Memory B cell (primary cell): Measurements from ENCODE around the gene ACOXL.

Experiments used
- ATAC-seq: fragments of 150-1000 bp; cut with Tn5 transposase; 2 replicates; pipeline ENCODE4 v1.10.0; 2021; ENCODE audit warnings: low read depth, mild to moderate bottlenecking, moderate library complexity
- DNase-seq, 2 donors: peaks; one replicate each; pipeline ENCODE4 v3.0.0; 2022; ENCODE audit warnings: low spot score in 2 of 2
- H3K27ac Mint-ChIP-seq: one replicate; pipeline ENCODE4 v1.8.0; 2022; ENCODE audit warnings: mild to moderate bottlenecking, moderate library complexity, mixed read lengths
- H3K27me3 Mint-ChIP-seq: one replicate; pipeline ENCODE4 v1.8.0; 2022; ENCODE audit warnings: mixed read lengths
- H3K36me3 Mint-ChIP-seq: one replicate; pipeline ENCODE4 v1.8.0; 2022; ENCODE audit warnings: mild to moderate bottlenecking, mixed read lengths
- H3K4me1 Mint-ChIP-seq: one replicate; pipeline ENCODE4 v1.8.0; 2022; ENCODE audit warnings: mixed read lengths
- H3K4me3 Mint-ChIP-seq: one replicate; pipeline ENCODE4 v1.8.0; 2022; ENCODE audit warnings: mild to moderate bottlenecking, moderate library complexity, mixed read lengths
- H3K9me3 Mint-ChIP-seq: one replicate; pipeline ENCODE4 v1.8.0; 2022; ENCODE audit warnings: mixed read lengths

The ACOXL gene

DNA sequence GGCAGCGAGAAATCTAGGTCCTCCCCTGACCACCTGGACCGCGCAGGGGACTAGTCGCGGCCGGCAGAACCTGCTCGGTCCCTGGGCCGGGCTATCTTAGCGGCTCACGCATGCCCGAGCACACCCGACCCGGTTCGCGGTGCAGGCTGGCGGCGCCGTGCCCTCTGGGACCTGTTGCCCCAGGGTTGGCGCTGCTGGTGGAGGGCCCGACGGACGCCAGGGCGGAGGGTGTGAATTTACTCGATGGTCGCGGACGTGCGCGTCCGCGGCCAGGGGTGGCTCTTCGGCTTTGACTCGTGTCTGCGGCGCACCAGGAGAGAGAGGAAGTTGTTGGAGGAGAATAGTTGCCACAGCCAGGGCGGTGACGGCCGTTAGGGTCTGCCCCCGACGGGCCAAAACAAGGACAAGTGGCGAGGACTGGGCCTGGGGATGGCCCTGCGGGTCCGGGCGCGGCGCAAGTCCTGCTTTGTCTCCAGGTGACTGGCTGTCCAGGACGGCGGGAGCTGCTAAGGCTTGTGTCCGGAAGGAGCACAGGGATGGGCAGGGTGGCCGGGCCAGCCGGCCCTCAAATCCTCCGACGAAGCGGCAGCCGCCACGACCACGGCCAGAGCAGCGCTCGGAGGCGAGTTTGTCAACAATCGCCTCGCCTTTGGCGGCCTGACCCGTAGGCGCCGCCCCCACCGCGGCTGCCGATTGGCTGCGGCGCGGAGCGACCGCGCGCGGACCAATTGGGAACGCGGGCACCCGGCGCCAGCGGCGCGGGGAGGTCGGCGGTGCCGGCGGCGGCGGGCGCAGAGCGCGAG is 389.7 kb downstream of the ACOXL start:
- peak; percentile 53 for ATAC-seq
- peaks cover 3% of the 10 kb centered on the region for H3K36me3 Mint-ChIP-seq
- H3K4me1 Mint-ChIP-seq = peaks cover 20% of the 10 kb centered on the region
- no peaks in the 10 kb centered on the region for H3K9me3 Mint-ChIP-seq
- DNase-seq = peak; percentile 79 to 82
- peak overlapping the region; percentile 95 for H3K27ac Mint-ChIP-seq
- peak overlapping the region; percentile 93 for H3K4me3 Mint-ChIP-seq
- peaks cover 5% of the 10 kb centered on the region for H3K27me3 Mint-ChIP-seq

DNA sequence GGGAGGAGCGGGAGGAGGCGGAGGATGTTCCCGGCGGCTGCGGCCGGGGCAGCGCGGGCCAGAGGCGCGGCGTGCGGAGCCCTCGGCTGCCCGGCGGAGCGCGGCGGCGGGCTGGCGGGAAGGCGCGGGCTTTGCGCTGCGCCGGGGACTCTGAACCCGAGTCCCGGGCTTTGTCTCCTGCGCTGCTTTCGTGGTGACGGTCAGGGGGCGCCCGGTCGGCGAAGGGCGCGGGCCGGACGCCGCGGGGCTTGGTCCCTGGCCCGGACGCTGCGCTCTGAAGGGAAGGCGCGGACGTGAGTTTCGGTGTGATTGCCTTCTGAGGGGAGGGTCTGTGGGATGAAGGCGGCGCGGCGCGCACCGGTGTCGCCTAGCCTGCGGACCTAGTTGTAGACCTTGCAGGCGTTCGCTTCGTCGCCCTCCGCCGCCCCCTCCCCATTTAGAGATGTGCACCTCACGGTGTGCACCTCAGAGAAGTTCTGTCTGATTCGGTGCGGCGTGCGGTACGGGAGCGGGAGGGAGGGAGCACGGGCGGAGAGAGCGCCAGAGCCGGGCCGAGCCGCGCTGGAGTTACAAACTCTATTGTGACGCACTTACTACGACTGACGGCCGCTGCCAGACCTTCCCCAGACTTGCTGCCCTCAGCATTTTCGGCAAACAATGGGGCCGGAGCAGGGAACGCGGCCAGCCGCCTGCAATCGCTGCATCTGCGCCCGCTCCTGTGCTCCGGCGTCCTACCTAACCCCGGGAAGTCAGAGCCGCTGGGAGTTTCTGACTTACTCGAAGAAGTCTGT is 390.5 kb downstream of the ACOXL start:
- peaks cover 18% of the 10 kb centered on the region for H3K4me1 Mint-ChIP-seq
- ATAC-seq (no peak), DNase-seq (peak; percentile 18 to 50)
- H3K4me3 Mint-ChIP-seq = peak overlapping the region; percentile 93
- H3K36me3 Mint-ChIP-seq = peaks cover 3% of the 10 kb centered on the region
- H3K27ac Mint-ChIP-seq = peak overlapping the region; percentile 95
- peaks cover 4% of the 10 kb centered on the region for H3K27me3 Mint-ChIP-seq
- H3K9me3 Mint-ChIP-seq = no peaks in the 10 kb centered on the region

DNA sequence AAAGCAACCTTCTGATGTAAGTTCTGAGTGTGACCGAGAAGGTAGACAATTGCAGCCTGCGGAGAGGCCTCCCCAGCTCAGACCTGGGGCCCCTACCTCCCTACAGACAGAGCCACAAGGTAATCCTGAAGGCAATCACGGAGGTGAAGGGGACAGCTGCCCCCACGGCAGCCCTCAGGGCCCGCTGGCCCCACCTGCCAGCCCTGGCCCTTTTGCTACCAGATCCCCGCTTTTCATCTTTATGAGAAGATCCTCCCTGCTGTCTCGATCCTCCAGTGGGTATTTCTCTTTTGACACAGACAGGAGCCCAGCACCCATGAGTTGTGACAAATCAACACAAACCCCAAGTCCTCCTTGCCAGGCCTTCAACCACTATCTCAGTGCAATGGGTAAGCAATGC is 391.4 kb downstream of the ACOXL start:
- DNase-seq (no peak), ATAC-seq (no peak)
- H3K27me3 Mint-ChIP-seq = peaks cover 3% of the 10 kb centered on the region
- H3K4me3 Mint-ChIP-seq = peak overlapping the region; percentile 64
- H3K9me3 Mint-ChIP-seq = no peaks in the 10 kb centered on the region
- peaks cover 9% of the 10 kb centered on the region for H3K36me3 Mint-ChIP-seq
- H3K27ac Mint-ChIP-seq = peak overlapping the region; percentile 38
- H3K4me1 Mint-ChIP-seq = peaks cover 13% of the 10 kb centered on the region

DNA sequence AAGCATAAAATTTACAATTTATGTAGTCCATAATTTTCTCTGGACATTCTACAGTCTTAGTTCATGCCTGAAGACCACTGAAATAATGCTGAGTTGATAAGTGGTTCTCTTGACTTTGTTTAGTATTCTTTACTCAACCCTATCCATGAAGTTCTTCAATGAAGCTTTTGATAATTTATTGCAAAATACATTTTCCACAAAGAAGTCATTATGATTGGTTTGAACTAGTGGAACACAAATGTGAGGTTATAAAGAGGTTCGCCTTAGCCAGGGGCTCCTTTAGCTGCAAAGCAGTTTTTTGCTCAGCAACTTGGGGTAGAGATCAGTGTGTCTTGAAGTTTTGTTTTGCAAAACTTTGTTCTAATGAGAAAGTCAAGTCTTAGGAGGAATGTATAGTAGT is 394.2 kb downstream of the ACOXL start:
- DNase-seq = no peak
- no peak overlapping the region for H3K4me3 Mint-ChIP-seq
- H3K4me1 Mint-ChIP-seq = peaks cover 18% of the 10 kb centered on the region
- peaks cover 24% of the 10 kb centered on the region for H3K36me3 Mint-ChIP-seq
- no peaks in the 10 kb centered on the region for H3K9me3 Mint-ChIP-seq
- no peak for ATAC-seq
- no peak overlapping the region for H3K27ac Mint-ChIP-seq
- H3K27me3 Mint-ChIP-seq = no peaks in the 10 kb centered on the region

DNA sequence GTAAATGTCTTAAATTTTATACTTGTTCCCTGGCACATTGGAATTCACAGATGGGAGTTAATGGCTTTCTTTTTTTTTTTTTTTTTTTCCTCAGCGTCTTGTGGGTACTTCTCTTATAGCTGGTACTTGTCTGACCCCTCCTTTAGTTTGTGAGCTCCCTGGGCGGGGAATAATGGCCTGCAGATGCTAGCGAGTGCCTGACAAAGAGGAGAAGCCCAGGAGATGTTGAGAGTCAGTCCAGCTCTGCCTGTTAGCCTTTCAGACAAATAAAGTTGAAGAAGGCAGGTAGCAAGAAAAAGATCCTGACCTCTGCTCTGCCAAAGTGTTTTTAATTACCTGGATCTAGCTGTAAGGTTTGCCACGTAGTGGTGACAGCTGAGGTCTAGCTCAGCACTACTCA is 395.0 kb downstream of the ACOXL start:
- no peaks in the 10 kb centered on the region for H3K9me3 Mint-ChIP-seq
- H3K27ac Mint-ChIP-seq = no peak overlapping the region
- peaks cover 22% of the 10 kb centered on the region for H3K4me1 Mint-ChIP-seq
- ATAC-seq (no peak), DNase-seq (no peak)
- no peaks in the 10 kb centered on the region for H3K27me3 Mint-ChIP-seq
- H3K36me3 Mint-ChIP-seq = peaks cover 26% of the 10 kb centered on the region
- H3K4me3 Mint-ChIP-seq = no peak overlapping the region

DNA sequence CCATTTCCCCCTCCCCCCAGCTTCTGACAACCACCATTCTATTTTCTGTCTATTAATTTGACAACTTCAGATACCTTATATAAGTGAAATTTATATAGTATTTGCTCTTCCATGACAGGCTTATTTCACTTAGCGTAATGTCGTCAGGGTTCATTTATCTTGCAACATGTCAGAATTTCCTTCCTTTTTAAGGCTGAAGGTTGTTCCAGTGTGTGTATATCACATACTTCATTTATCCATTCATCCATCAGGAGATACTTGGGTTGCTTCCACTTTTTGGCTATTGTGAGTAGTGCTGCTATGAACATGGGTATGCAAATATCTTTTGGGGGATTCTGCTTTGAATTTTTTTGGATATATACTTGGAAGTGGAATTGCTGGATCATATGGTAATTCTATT is 395.7 kb downstream of the ACOXL start:
- Mint-ChIP-seq H3K27ac (no peak overlapping the region), H3K36me3 (peaks cover 26% of the 10 kb centered on the region), H3K4me3 (no peak overlapping the region), H3K4me1 (peaks cover 22% of the 10 kb centered on the region), H3K27me3 (no peaks in the 10 kb centered on the region), H3K9me3 (no peaks in the 10 kb centered on the region)
- ATAC-seq (no peak), DNase-seq (no peak)

DNA sequence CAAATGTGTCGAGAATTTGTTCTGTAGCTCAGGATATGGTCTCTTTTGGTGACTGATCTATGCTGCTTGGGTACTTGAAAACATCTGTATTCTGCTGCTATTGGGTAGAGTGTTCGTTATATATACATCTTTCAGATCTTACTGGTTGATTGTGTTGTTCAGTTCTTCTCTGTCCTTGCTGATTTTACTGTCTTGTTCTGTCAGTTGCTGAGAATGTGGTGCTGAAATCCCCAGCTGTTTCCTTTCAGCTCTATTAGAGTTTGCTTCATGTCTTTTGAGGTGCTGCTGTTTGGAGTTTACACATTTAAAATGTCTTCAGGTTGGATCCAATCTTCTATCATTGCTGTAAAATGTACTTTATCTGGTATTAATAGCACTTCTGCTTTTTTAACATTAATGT is 401.2 kb downstream of the ACOXL start:
- no peak overlapping the region for H3K4me3 Mint-ChIP-seq
- no peaks in the 10 kb centered on the region for H3K27me3 Mint-ChIP-seq
- H3K9me3 Mint-ChIP-seq = no peaks in the 10 kb centered on the region
- H3K27ac Mint-ChIP-seq = no peak overlapping the region
- peaks cover 37% of the 10 kb centered on the region for H3K36me3 Mint-ChIP-seq
- peaks cover 36% of the 10 kb centered on the region for H3K4me1 Mint-ChIP-seq
- no peak for DNase-seq
- ATAC-seq = no peak

DNA sequence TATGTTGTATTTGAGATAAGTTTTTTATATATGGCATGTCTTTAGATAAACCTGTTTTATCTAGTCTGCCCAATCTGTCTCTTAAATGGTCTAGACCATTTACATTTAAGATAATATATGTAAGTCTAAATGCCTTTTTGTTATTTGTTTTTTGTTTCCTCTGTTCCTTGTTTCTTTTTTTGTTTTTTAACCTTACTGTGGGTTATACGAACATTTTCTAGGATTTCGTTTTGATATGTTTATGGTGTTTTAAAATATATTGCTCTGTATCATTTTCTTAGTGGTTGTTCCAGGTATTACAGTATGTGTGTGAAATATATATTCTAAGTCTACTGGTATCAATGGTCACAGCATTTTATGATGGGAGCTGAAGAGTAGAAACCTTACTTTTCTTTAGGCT is 401.7 kb downstream of the ACOXL start:
- peaks cover 33% of the 10 kb centered on the region for H3K36me3 Mint-ChIP-seq
- no peaks in the 10 kb centered on the region for H3K9me3 Mint-ChIP-seq
- no peak for DNase-seq
- H3K27me3 Mint-ChIP-seq = no peaks in the 10 kb centered on the region
- ATAC-seq = no peak
- peaks cover 33% of the 10 kb centered on the region for H3K4me1 Mint-ChIP-seq
- no peak overlapping the region for H3K27ac Mint-ChIP-seq
- no peak overlapping the region for H3K4me3 Mint-ChIP-seq

DNA sequence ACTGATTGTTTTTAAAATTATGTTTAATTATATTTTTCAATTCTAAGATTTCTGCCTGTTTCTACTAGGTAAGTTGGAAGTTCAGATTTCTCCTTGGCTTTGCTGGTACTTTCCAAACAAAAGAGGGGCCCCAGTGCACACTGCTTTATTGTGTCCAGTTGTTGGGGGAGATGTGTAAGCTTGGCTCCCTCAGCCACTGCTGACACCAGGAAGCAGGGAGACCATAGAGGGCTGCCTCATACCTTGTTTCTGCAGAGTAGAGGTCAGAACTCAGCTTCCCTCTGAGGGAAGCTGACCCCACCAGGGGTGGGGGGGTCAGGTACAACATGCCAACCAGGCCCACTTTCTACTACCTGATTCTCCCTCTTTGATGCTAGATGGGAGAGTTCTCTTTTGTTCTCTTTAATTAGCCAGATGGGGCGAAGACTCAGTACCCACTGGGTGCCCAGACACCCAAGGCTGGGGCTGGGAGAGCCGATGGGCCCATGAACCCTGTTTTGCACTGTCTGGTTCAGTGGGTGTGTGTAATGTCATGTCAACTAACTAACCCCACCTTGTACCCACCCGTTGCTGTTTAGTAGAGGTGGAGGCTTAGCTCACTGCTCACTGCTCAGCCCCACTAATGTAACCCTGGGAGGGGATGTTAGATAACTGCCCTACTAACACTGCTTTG is 403.0 kb downstream of the ACOXL start:
- H3K27ac Mint-ChIP-seq = no peak overlapping the region
- peaks cover 30% of the 10 kb centered on the region for H3K36me3 Mint-ChIP-seq
- peaks cover 28% of the 10 kb centered on the region for H3K4me1 Mint-ChIP-seq
- H3K27me3 Mint-ChIP-seq = no peaks in the 10 kb centered on the region
- H3K4me3 Mint-ChIP-seq = no peak overlapping the region
- H3K9me3 Mint-ChIP-seq = no peaks in the 10 kb centered on the region
- ATAC-seq = no peak
- DNase-seq = no peak

DNA sequence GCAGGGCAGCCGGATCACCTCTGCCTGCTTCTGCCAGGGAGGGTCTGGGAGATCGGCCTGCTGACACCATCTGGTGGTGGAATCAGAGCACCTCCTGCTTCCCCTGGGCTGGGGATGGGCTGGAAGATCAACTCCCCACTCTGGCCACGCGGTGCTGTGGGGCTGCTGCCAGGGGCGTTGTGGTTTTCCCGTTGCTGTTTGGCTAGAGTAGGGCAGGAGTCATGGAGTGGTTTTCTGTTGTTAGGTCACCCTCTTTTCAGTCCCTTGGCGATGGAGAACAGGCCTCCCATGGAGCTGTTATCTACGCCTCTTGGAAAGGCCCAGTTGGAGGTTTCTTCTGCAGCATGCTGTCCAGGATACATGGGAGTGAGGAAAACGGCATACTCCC is 403.5 kb downstream of the ACOXL start:
- ATAC-seq (no peak), DNase-seq (no peak)
- no peak overlapping the region for H3K4me3 Mint-ChIP-seq
- no peaks in the 10 kb centered on the region for H3K9me3 Mint-ChIP-seq
- H3K4me1 Mint-ChIP-seq = peaks cover 28% of the 10 kb centered on the region
- peaks cover 31% of the 10 kb centered on the region for H3K36me3 Mint-ChIP-seq
- H3K27ac Mint-ChIP-seq = no peak overlapping the region
- H3K27me3 Mint-ChIP-seq = no peaks in the 10 kb centered on the region

DNA sequence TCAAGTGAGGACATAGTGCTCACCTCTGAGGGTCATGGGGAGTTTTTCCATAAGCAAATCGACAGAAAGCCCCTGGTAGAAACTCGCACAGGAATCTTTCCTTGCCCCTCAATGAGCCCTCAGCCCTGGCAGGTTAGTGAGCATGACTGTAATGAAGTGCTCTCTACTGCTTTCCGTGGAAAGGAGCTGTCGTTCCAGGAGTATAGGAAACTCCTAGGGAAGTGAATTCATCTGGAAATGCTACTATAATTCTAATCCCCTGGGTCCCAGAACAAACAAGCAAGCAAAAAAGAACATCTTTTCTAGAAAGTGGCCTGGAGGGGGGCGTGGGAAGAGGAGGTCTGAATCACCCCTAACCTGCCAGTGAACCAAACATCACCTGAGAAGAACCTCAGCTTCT is 406.5 kb downstream of the ACOXL start:
- no peak for DNase-seq
- H3K4me3 Mint-ChIP-seq = no peak overlapping the region
- H3K4me1 Mint-ChIP-seq = peaks cover 17% of the 10 kb centered on the region
- no peaks in the 10 kb centered on the region for H3K9me3 Mint-ChIP-seq
- ATAC-seq = no peak
- H3K27ac Mint-ChIP-seq = no peak overlapping the region
- no peaks in the 10 kb centered on the region for H3K27me3 Mint-ChIP-seq
- peaks cover 28% of the 10 kb centered on the region for H3K36me3 Mint-ChIP-seq

DNA sequence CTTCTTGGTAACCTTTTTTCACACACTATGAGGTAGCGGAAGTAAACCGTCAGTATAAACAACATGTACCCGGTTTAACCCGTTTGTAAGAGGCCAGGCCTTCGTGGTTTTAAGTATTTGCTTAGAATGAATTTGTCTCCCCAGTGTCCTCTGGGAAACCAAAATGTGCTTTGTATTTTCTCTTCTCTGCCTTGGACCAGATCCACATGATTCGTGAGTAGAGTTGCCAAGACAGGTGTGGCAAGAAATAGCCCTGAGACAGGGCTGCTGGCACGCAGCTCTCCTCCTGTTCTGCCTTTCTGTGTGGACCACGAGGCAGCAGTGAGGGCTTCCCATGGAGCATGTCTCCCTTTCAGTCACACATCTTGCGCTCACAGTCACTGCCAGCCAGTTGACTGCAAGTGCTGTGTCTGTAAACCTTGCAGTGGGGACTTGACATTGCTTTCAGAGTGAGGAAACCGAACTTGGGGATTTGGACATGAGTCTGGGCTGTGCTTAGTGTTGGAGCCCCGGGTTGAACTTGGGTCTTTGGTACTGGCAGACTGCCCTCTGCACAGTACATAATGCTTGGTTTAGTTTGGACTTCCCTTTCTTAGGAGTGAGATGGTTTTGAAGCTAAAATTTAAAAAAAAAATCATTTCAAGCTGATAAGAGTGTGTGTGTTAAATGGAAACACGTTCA is 407.4 kb downstream of the ACOXL start:
- Mint-ChIP-seq H3K27ac (no peak overlapping the region), H3K4me3 (no peak overlapping the region), H3K36me3 (peaks cover 28% of the 10 kb centered on the region), H3K27me3 (no peaks in the 10 kb centered on the region), H3K9me3 (no peaks in the 10 kb centered on the region), H3K4me1 (peaks cover 10% of the 10 kb centered on the region)
- ATAC-seq = no peak
- no peak for DNase-seq

DNA sequence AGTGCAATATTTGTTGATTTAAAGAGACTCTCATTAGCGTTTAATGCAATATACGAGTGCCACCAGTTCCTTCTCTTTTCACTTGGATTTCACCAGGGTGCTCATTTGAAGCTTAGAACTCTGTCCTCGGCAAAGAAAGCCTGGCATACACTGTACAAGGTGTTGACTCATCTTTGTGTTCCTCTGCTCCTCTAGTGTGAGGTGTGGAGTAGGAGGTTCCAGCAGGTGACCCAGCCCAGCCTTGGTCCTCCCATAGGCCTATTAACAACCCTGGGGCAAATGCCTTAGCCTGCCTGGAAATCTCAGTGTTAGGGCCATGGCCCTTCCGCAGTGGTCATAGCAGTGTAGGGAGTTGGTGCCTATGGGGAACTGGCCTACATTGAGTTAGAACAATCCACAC is 408.4 kb downstream of the ACOXL start:
- H3K9me3 Mint-ChIP-seq = no peaks in the 10 kb centered on the region
- H3K36me3 Mint-ChIP-seq = peaks cover 30% of the 10 kb centered on the region
- ATAC-seq = no peak
- H3K4me1 Mint-ChIP-seq = peaks cover 11% of the 10 kb centered on the region
- no peaks in the 10 kb centered on the region for H3K27me3 Mint-ChIP-seq
- H3K27ac Mint-ChIP-seq = no peak overlapping the region
- H3K4me3 Mint-ChIP-seq = no peak overlapping the region
- DNase-seq = no peak

DNA sequence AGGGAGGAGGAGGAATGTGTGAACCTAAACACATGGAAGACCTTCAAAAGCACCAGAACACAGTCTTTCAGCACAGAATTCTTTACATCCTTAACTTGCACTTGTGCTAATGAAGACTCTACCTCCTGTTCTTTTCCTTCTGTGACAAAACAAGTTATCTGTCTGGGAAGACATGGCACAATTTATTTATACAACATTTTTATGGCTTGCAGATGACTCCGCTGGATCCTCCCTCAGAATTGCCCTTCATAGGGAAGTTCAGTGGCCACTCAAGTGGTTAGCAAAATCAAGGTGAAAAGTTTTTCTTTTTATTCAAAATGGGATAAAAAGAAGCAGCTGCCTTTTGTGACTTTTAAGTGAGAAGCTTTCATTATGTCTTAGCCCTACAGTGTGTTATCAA is 409.7 kb downstream of the ACOXL start:
- no peaks in the 10 kb centered on the region for H3K9me3 Mint-ChIP-seq
- no peaks in the 10 kb centered on the region for H3K27me3 Mint-ChIP-seq
- H3K4me3 Mint-ChIP-seq = no peak overlapping the region
- DNase-seq (no peak), ATAC-seq (no peak)
- peaks cover 10% of the 10 kb centered on the region for H3K4me1 Mint-ChIP-seq
- H3K36me3 Mint-ChIP-seq = peaks cover 26% of the 10 kb centered on the region
- H3K27ac Mint-ChIP-seq = no peak overlapping the region
